ENCODE results near the gene THAP6. TPM values are rescaled to one million over a fixed set of nuclear protein-coding genes. Genes with fewer than 3 reads are reported as not detected.

THAP6 gene
- total RNA-seq, 1 experiment from 2014 or later, result 25.5 TPM

GRCh38 chr4:75477201-75477600 lies 37.1 kb upstream of the THAP6 start:
- peaks cover 8 to 13% of the 10 kb centered on the region in 2 experiments; a peak in 3 of 4 replicates for H3K36me3 ChIP-seq (ENCODE audit: control insufficient read depth in 1 of 2, insufficient read depth in 2 of 2, low read length in 2 of 2)
- POLR2A ChIA-PET, result no interaction called here
- no peaks in the 10 kb centered on the region for H3K4me1 ChIP-seq (ENCODE audit: control insufficient read depth in 1 of 2, insufficient read depth in 2 of 2, low read length in 2 of 2)
- H3K27ac ChIP-seq (ENCODE audit: low read depth, low read length), result no peak overlapping the region
- no peak overlapping the region for H3K4me3 ChIP-seq (replicated peaks in 1 of 2; ENCODE audit: low read depth in 1 of 2, low read length in 2 of 2)
- RAD21 ChIA-PET (ENCODE audit: low non-redundant PET in 1 of 2, low total read pairs in 2 of 2, uncharacterized antibody in 2 of 2, unreplicated experiment in 2 of 2), result no interaction called here
- no peaks in the 10 kb centered on the region for H4K20me1 ChIP-seq (ENCODE audit: insufficient read depth)
- DNase-seq (ENCODE audit: low read depth, low spot score) (no peak), ATAC-seq (no peak)
- no peak overlapping the region for H3K4me2 ChIP-seq (ENCODE audit: low read length)
- H3K9me2 ChIP-seq (ENCODE audit: insufficient read depth), result no peaks in the 10 kb centered on the region
- H3K9ac ChIP-seq (ENCODE audit: low read length), result no peak overlapping the region
- H2AFZ ChIP-seq (ENCODE audit: low read depth, low read length, poor library complexity, severe bottlenecking), result no peak overlapping the region
- TF ChIP-seq YY1 (IDR thresholded peaks at IDR 0.05; ENCODE audit: extremely low read depth, insufficient replicate concordance, low read depth, low read length), result no peak
- intact Hi-C loops (cut with micrococcal nuclease), result no loop called here
- BruUV-seq (replicated peaks), result no TSS peak
- H3K9me3 ChIP-seq (ENCODE audit: control insufficient read depth in 1 of 2, insufficient read depth in 1 of 2, low read depth in 1 of 2, low read length in 2 of 2), result no peaks in the 10 kb centered on the region
- no peaks in the 10 kb centered on the region for H3K79me2 ChIP-seq (ENCODE audit: insufficient read depth, low read length)
- CTCF ChIA-PET, result no interaction called here
- H3K27me3 ChIP-seq (ENCODE audit: insufficient read depth, low read length), result no peaks in the 10 kb centered on the region

- intact Hi-C loops (cut with micrococcal nuclease), result no loop called here
These were observed 30.1 kb upstream of the THAP6 start for GRCh38 chr4:75484190-75484589.

More at GRCh38 chr4:75484190-75484589, 30.1 kb upstream of the THAP6 start:
- POLR2A ChIA-PET, result no interaction called here
- H3K27ac ChIP-seq (ENCODE audit: low read depth, low read length), result no peak overlapping the region
- no peak for ATAC-seq
- no peak for DNase-seq (ENCODE audit: low read depth, low spot score)
- H4K20me1 ChIP-seq (ENCODE audit: insufficient read depth), result no peaks in the 10 kb centered on the region
- H3K27me3 ChIP-seq (ENCODE audit: insufficient read depth, low read length), result no peaks in the 10 kb centered on the region
- H3K79me2 ChIP-seq (ENCODE audit: insufficient read depth, low read length), result peaks cover 5% of the 10 kb centered on the region; the same call in 1 of the 2 replicates
- H3K4me2 ChIP-seq (ENCODE audit: low read length), result no peak overlapping the region
- H2AFZ ChIP-seq (ENCODE audit: low read depth, low read length, poor library complexity, severe bottlenecking), result no peak overlapping the region
- H3K9me2 ChIP-seq (ENCODE audit: insufficient read depth), result no peaks in the 10 kb centered on the region
- H3K4me3 ChIP-seq (replicated peaks in 1 of 2; ENCODE audit: low read depth in 1 of 2, low read length in 2 of 2), result no peak overlapping the region
- H3K9ac ChIP-seq (ENCODE audit: low read length), result no peak overlapping the region
- H3K36me3 ChIP-seq (ENCODE audit: control insufficient read depth in 1 of 2, insufficient read depth in 2 of 2, low read length in 2 of 2), result peaks cover 17% of the 10 kb centered on the region in 2 experiments
- no peaks in the 10 kb centered on the region for H3K4me1 ChIP-seq (ENCODE audit: control insufficient read depth in 1 of 2, insufficient read depth in 2 of 2, low read length in 2 of 2)
- BruUV-seq (replicated peaks), result no TSS peak
- H3K9me3 ChIP-seq (ENCODE audit: control insufficient read depth in 1 of 2, insufficient read depth in 1 of 2, low read depth in 1 of 2, low read length in 2 of 2), result no peaks in the 10 kb centered on the region
- no peak for TF ChIP-seq FOSL1 (IDR thresholded peaks at IDR 0.05; ENCODE audit: low read depth)
- TF ChIP-seq CBX3 (IDR thresholded peaks at IDR 0.05; ENCODE audit: low read depth), result no peak
- no peak for TF ChIP-seq POLR2AphosphoS5 (IDR thresholded peaks at IDR 0.05; ENCODE audit: low read depth, low read length)
- no peak for TF ChIP-seq CTCF (IDR thresholded peaks at IDR 0.05 in 2 of 3, conservative IDR thresholded peaks at IDR 0.05 in 1 of 3; ENCODE audit: borderline replicate concordance in 1 of 3, insufficient read depth in 1 of 3, low read depth in 2 of 3, low read length in 2 of 3)
- no peak for TF ChIP-seq EZH2phosphoT487 (IDR thresholded peaks at IDR 0.05; ENCODE audit: borderline replicate concordance)
- TF ChIP-seq ZBTB33 (IDR thresholded peaks at IDR 0.05; ENCODE audit: extremely low read depth, insufficient replicate concordance, low read length), result no peak
- no peak for TF ChIP-seq SIN3A (IDR thresholded peaks at IDR 0.05; ENCODE audit: low read depth)
- TF ChIP-seq ZNF274 (IDR thresholded peaks at IDR 0.05; ENCODE audit: low read depth, low read length), result no peak
- CTCF ChIA-PET, result no interaction called here
- RAD21 ChIA-PET (ENCODE audit: low non-redundant PET in 1 of 2, low total read pairs in 2 of 2, uncharacterized antibody in 2 of 2, unreplicated experiment in 2 of 2), result no interaction called here

Measured in HCT116 (cell line).